Smooth muscle cell (in vitro differentiated cells): ENCODE measurements around the gene MOGAT3. TPM values are rescaled to one million over a fixed set of nuclear protein-coding genes. Genes with fewer than 3 reads are reported as not detected.

ENCODE experiments used
- DNase-seq: peaks from one replicate; lab custom pipeline; 2025; ENCODE audit not compliant: unreplicated experiment; lab: John Stamatoyannopoulos, UW
- H2AFZ ChIP-seq: fragments of 200-600 bp; sonication (generic); 2 replicates; pipeline ENCODE4 v1.6.0; 2016; ENCODE audit warnings: antibody characterized with exemption, low read depth, mild to moderate bottlenecking
- H3F3A ChIP-seq: fragments of 200-600 bp; sonication (generic); 2 replicates; pipeline ENCODE4 v1.6.0; 2017; ENCODE audit warnings: antibody characterized with exemption, low read depth
- H3K27ac ChIP-seq: fragments of 200-600 bp; sonication (generic); 2 replicates; pipeline ENCODE4 v1.5.1; 2016; ENCODE audit warnings: low read depth, mild to moderate bottlenecking
- H3K27me3 ChIP-seq: fragments of 200-600 bp; sonication (generic); 2 replicates; pipeline ENCODE4 v1.6.1; 2016; ENCODE audit warnings: low read depth, mild to moderate bottlenecking
- H3K36me3 ChIP-seq: fragments of 200-600 bp; sonication (generic); 2 replicates; pipeline ENCODE4 v1.5.1; 2016; ENCODE audit warnings: low read depth
- H3K4me1 ChIP-seq: fragments of 200-600 bp; sonication (generic); 2 replicates; pipeline ENCODE4 v1.5.1; 2016; ENCODE audit warnings: low read depth
- H3K4me2 ChIP-seq: fragments of 200-600 bp; sonication (generic); 2 replicates; pipeline ENCODE4 v1.6.0; 2016; ENCODE audit warnings: mild to moderate bottlenecking
- H3K4me3 ChIP-seq: fragments of 200-600 bp; sonication (generic); 2 replicates; pipeline ENCODE4 v1.5.1; 2016; ENCODE audit warnings: mild to moderate bottlenecking
- H3K79me2 ChIP-seq: fragments of 200-600 bp; sonication (generic); 2 replicates; pipeline ENCODE4 v1.6.0; 2016; ENCODE audit warnings: low read depth, mild to moderate bottlenecking
- H3K9ac ChIP-seq: fragments of 200-600 bp; sonication (generic); 2 replicates; pipeline ENCODE4 v1.6.0; 2016; ENCODE audit warnings: low read depth
- H3K9me3 ChIP-seq: fragments of 200-600 bp; sonication (generic); replicated peaks from 2 replicates; pipeline ENCODE4 v1.5.1; 2016; ENCODE audit warnings: low read depth
- H4K20me1 ChIP-seq: fragments of 200-600 bp; sonication (generic); 2 replicates; pipeline ENCODE4 v1.6.0; 2016; ENCODE audit warnings: low read depth
- CTCF ChIP-seq: fragments of 200-600 bp; sonication (generic); IDR thresholded peaks from 2 replicates; pipeline ENCODE4 v1.5.1; 2017; ENCODE audit warnings: borderline replicate concordance, mild to moderate bottlenecking, antibody characterized with exemption; ENCODE audit not compliant: insufficient read depth, poor library complexity, severe bottlenecking
- WGBS: methylation state at CpG from one replicate; pipeline ENCODE4 v1.1.7; 2016; ENCODE audit warnings: low lambda C conversion rate; 5-methylcytosine and 5-hydroxymethylcytosine counted together
- polyA plus RNA-seq: library from polyadenylated mRNA; unstranded; fragments of >200 nt; fragmentation: Nextera tagmentation; extraction: Ambion mirVana; gene quantifications from 2 replicates; pipeline ENCODE4 v1.2.1, GENCODE V29; 2016
- total RNA-seq: library from RNA; depleted of rRNA; stranded (reverse); fragments of >200 nt; gene quantifications from 2 replicates; pipeline ENCODE4 v1.2.3, GENCODE V29; 2014

MOGAT3 gene
- total and polyA plus RNA-seq, 2 experiments from 2014 or later, result not detected

- no peak for DNase-seq
- H3K4me1 ChIP-seq, result no peaks in the 10 kb centered on the region
- H3K9ac ChIP-seq, result no peak overlapping the region
- peaks cover 4% of the 10 kb centered on the region for H3F3A ChIP-seq
- H3K79me2 ChIP-seq, result peaks cover 1% of the 10 kb centered on the region
- no peaks in the 10 kb centered on the region for H3K9me3 ChIP-seq
- H3K27ac ChIP-seq, result no peak overlapping the region
- 94% methylated on average over 9 of the region's 9 CpGs for WGBS
- H3K27me3 ChIP-seq, result no peaks in the 10 kb centered on the region
- no peak overlapping the region for H2AFZ ChIP-seq
- H4K20me1 ChIP-seq, result peaks cover 19% of the 10 kb centered on the region
- H3K4me3 ChIP-seq, result no peak overlapping the region
- no peaks in the 10 kb centered on the region for H3K36me3 ChIP-seq
- TF ChIP-seq CTCF, result no peak
- no peak overlapping the region for H3K4me2 ChIP-seq
These were observed 25.9 kb upstream of the MOGAT3 start for GRCh38 chr7:101226721-101227120.

GRCh38 chr7:101225650-101226049, 24.8 kb upstream of the MOGAT3 start:
- no peak overlapping the region for H2AFZ ChIP-seq
- H3K79me2 ChIP-seq, result peaks cover 11% of the 10 kb centered on the region
- TF ChIP-seq CTCF, result no peak
- H3K4me1 ChIP-seq, result no peaks in the 10 kb centered on the region
- no peak overlapping the region for H3K9ac ChIP-seq
- H3K4me3 ChIP-seq, result no peak overlapping the region
- peaks cover 26% of the 10 kb centered on the region for H4K20me1 ChIP-seq
- H3K36me3 ChIP-seq, result no peaks in the 10 kb centered on the region
- no peaks in the 10 kb centered on the region for H3F3A ChIP-seq
- no peak overlapping the region for H3K4me2 ChIP-seq
- no peak overlapping the region for H3K27ac ChIP-seq
- DNase-seq, result no peak
- WGBS, result over 99% methylated on average over 6 of the region's 6 CpGs
- H3K9me3 ChIP-seq, result no peaks in the 10 kb centered on the region
- H3K27me3 ChIP-seq, result no peaks in the 10 kb centered on the region

GRCh38 chr7:101223528-101223927, 22.7 kb upstream of the MOGAT3 start:
- no peaks in the 10 kb centered on the region for H3K9me3 ChIP-seq
- no peak overlapping the region for H3K4me2 ChIP-seq
- H3K79me2 ChIP-seq, result peaks cover 33% of the 10 kb centered on the region
- no peak for DNase-seq
- H3F3A ChIP-seq, result no peaks in the 10 kb centered on the region
- H3K36me3 ChIP-seq, result no peaks in the 10 kb centered on the region
- no peak overlapping the region for H3K27ac ChIP-seq
- H3K4me1 ChIP-seq, result no peaks in the 10 kb centered on the region
- no peaks in the 10 kb centered on the region for H3K27me3 ChIP-seq
- H3K4me3 ChIP-seq, result no peak overlapping the region
- 98% methylated on average over 11 of the region's 15 CpGs for WGBS
- no peak overlapping the region for H3K9ac ChIP-seq
- H2AFZ ChIP-seq, result no peak overlapping the region
- peaks cover 38% of the 10 kb centered on the region for H4K20me1 ChIP-seq
- no peak for TF ChIP-seq CTCF

GRCh38 chr7:101222275-101222830, 21.5 kb upstream of the MOGAT3 start:
- H4K20me1 ChIP-seq, result peaks cover 38% of the 10 kb centered on the region
- H3K4me1 ChIP-seq, result no peaks in the 10 kb centered on the region
- H3K4me3 ChIP-seq, result no peak overlapping the region
- H3F3A ChIP-seq, result no peaks in the 10 kb centered on the region
- H2AFZ ChIP-seq, result no peak overlapping the region
- 97% methylated on average over 27 of the region's 27 CpGs for WGBS
- no peak overlapping the region for H3K4me2 ChIP-seq
- no peaks in the 10 kb centered on the region for H3K27me3 ChIP-seq
- peaks cover 39% of the 10 kb centered on the region for H3K79me2 ChIP-seq
- DNase-seq, result no peak
- H3K9ac ChIP-seq, result no peak overlapping the region
- no peaks in the 10 kb centered on the region for H3K9me3 ChIP-seq
- no peaks in the 10 kb centered on the region for H3K36me3 ChIP-seq
- H3K27ac ChIP-seq, result no peak overlapping the region
- TF ChIP-seq CTCF, result no peak
